ENCODE results near the gene CARD11. TPM values are rescaled to one million over a fixed set of nuclear protein-coding genes. Genes with fewer than 3 reads are reported as not detected.

The CARD11 gene
- total RNA-seq, 2 donors from 2014 or later = 0.87 to 2.4 TPM

DNA sequence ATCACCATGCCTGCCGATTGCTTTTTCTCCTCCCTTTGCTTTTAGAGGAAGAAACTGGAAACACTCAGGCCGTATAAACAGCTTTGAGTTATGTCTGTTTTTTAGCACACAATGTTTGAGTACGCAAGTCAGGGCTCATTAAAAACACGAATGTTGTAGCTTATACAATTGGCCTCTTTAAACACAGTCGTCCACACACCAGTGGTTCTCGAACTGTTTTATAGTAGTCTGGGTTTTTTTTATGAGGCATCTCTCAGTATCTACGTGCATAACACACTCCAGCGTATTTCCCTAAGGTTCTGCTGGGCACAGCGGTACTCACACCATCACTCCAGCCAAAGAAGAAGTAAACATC is 13.4 kb upstream of the CARD11 start:
- WGBS = 25% methylated on average over 9 of the region's 9 CpGs
- H3K4me3 ChIP-seq = no peak overlapping the region
- TF ChIP-seq POLR2AphosphoS5 (IDR thresholded peaks at IDR 0.05) (no peak), POLR2A (IDR thresholded peaks at IDR 0.05) (no peak)
- TF ChIP-seq, protein P1, sequence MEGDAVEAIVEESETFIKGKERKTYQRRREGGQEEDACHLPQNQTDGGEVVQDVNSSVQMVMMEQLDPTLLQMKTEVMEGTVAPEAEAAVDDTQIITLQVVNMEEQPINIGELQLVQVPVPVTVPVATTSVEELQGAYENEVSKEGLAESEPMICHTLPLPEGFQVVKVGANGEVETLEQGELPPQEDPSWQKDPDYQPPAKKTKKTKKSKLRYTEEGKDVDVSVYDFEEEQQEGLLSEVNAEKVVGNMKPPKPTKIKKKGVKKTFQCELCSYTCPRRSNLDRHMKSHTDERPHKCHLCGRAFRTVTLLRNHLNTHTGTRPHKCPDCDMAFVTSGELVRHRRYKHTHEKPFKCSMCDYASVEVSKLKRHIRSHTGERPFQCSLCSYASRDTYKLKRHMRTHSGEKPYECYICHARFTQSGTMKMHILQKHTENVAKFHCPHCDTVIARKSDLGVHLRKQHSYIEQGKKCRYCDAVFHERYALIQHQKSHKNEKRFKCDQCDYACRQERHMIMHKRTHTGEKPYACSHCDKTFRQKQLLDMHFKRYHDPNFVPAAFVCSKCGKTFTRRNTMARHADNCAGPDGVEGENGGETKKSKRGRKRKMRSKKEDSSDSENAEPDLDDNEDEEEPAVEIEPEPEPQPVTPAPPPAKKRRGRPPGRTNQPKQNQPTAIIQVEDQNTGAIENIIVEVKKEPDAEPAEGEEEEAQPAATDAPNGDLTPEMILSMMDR (IDR thresholded peaks at IDR 0.05) = no peak
- intact Hi-C loops (cut with DNase I) = no loop called here
- H3K4me1 ChIP-seq (replicated peaks) = no peaks in the 10 kb centered on the region
- no peaks in the 10 kb centered on the region for H3K27me3 ChIP-seq (replicated peaks; ENCODE audit: insufficient read depth)
- DNase-seq (ENCODE audit: low spot score) = no peak
- H3K9me3 ChIP-seq = no peaks in the 10 kb centered on the region
- no peak overlapping the region for H3K27ac ChIP-seq
- no peaks in the 10 kb centered on the region for H3K36me3 ChIP-seq

- H3K27ac ChIP-seq = no peak overlapping the region
- TF ChIP-seq POLR2A (IDR thresholded peaks at IDR 0.05) (no peak), POLR2AphosphoS5 (IDR thresholded peaks at IDR 0.05) (no peak)
- TF ChIP-seq, protein P1 (IDR thresholded peaks at IDR 0.05) = no peak
- no peaks in the 10 kb centered on the region for H3K27me3 ChIP-seq (replicated peaks; ENCODE audit: insufficient read depth)
- 33% methylated on average over 24 of the region's 24 CpGs for WGBS
- H3K9me3 ChIP-seq = no peaks in the 10 kb centered on the region
- no peak for DNase-seq (ENCODE audit: low spot score)
- H3K36me3 ChIP-seq = no peaks in the 10 kb centered on the region
- H3K4me1 ChIP-seq (replicated peaks) = no peaks in the 10 kb centered on the region
- intact Hi-C loops (cut with DNase I) = no loop called here
- H3K4me3 ChIP-seq = no peak overlapping the region
Measured at GRCh38 chr7:3056234-3057065, 12.8 kb upstream of the CARD11 start.

GRCh38 chr7:3055626-3056025 is 12.0 kb upstream of the CARD11 start:
- WGBS = 83% methylated on average over 6 of the region's 6 CpGs
- no peaks in the 10 kb centered on the region for H3K27me3 ChIP-seq (replicated peaks; ENCODE audit: insufficient read depth)
- intact Hi-C loops (cut with DNase I) = no loop called here

GRCh38 chr7:3042861-3043489 is 692 bp downstream of the CARD11 start:
- WGBS = 39% methylated on average over 17 of the region's 17 CpGs
- Histone ChIP-seq H3K4me3 (no peak overlapping the region), H3K36me3 (no peaks in the 10 kb centered on the region), H3K4me1 (replicated peaks) (no peaks in the 10 kb centered on the region), H3K9me3 (no peaks in the 10 kb centered on the region), H3K27me3 (replicated peaks; ENCODE audit: insufficient read depth) (peaks cover 3% of the 10 kb centered on the region), H3K27ac (no peak overlapping the region)
- DNase-seq (ENCODE audit: low spot score) = no peak
- TF ChIP-seq POLR2A (IDR thresholded peaks at IDR 0.05) (no peak), POLR2AphosphoS5 (IDR thresholded peaks at IDR 0.05) (no peak)
- TF ChIP-seq, protein P1 (IDR thresholded peaks at IDR 0.05) = no peak
- intact Hi-C loops (cut with DNase I) = no loop called here

More at GRCh38 chr7:3055626-3056025, 12.0 kb upstream of the CARD11 start:
- Histone ChIP-seq H3K4me1 (replicated peaks) (no peaks in the 10 kb centered on the region), H3K36me3 (no peaks in the 10 kb centered on the region), H3K4me3 (no peak overlapping the region), H3K9me3 (no peaks in the 10 kb centered on the region), H3K27ac (no peak overlapping the region)
- no peak for TF ChIP-seq POLR2AphosphoS5 (IDR thresholded peaks at IDR 0.05)
- TF ChIP-seq, protein P1 (IDR thresholded peaks at IDR 0.05) = no peak
- no peak for TF ChIP-seq POLR2A (IDR thresholded peaks at IDR 0.05)
- no peak for DNase-seq (ENCODE audit: low spot score)
